GM19351 (cell line): Measurements from ENCODE around the gene RPS6KB2.
A peak's percentile ranks its signal among the peaks of the same experiment; 100 is the strongest.
"Not testable (repeated sequence)": the region's sequence is repeated elsewhere in the genome, so short reads cannot be mapped to it uniquely, and the experiment has no call there.

ENCODE experiments used
- ATAC-seq: cut with Tn5 transposase; IDR thresholded peaks from one replicate; pipeline ENCODE4 v1.9.1; 2021; ENCODE audit warnings: mild to moderate bottlenecking, moderate library complexity; ENCODE audit not compliant: unreplicated experiment

The RPS6KB2 gene

GRCh38 chr11:67427364-67427859, 882 bp upstream of the RPS6KB2 start:
- ATAC-seq, result not testable (repeated sequence)

- no peak for ATAC-seq
Observed at GRCh38 chr11:67429038-67429668, 859 bp downstream of the RPS6KB2 start.

GRCh38 chr11:67429722-67430121, 1.4 kb downstream of the RPS6KB2 start:
- ATAC-seq, result no peak

GRCh38 chr11:67431346-67432249, 3.3 kb downstream of the RPS6KB2 start:
- ATAC-seq, result no peak

GRCh38 chr11:67432655-67433349, 4.5 kb downstream of the RPS6KB2 start:
- ATAC-seq, result no peak

GRCh38 chr11:67433536-67434394, 5.5 kb downstream of the RPS6KB2 start:
- no peak for ATAC-seq

GRCh38 chr11:67434395-67434881, 6.1 kb downstream of the RPS6KB2 start:
- ATAC-seq, result no peak

- no peak for ATAC-seq
Observed at GRCh38 chr11:67435031-67435726, 6.9 kb downstream of the RPS6KB2 start.

GRCh38 chr11:67435727-67436458, 7.6 kb downstream of the RPS6KB2 start:
- no peak for ATAC-seq

GRCh38 chr11:67436459-67437081, 8.3 kb downstream of the RPS6KB2 start:
- ATAC-seq, result peak; percentile 47

- no peak for ATAC-seq
Observed at GRCh38 chr11:67437082-67437808, 9.0 kb downstream of the RPS6KB2 start, which contains the start of gene PTPRCAP. Gene PTPRCAP, minus strand, starts transcription at chr11:67437682. Its CDS starts 63 bp downstream, at chr11:67437619.

- no peak for ATAC-seq
Observed at GRCh38 chr11:67437809-67438157, 9.5 kb downstream of the RPS6KB2 start.

GRCh38 chr11:67438158-67438902, 10.0 kb downstream of the RPS6KB2 start:
- ATAC-seq, result no peak

- no peak for ATAC-seq
Observed at GRCh38 chr11:67439321-67440228, 11.3 kb downstream of the RPS6KB2 start.

- no peak for ATAC-seq
Observed at GRCh38 chr11:67440229-67441097, 12.2 kb downstream of the RPS6KB2 start.
